GM18873 (cell line): ENCODE measurements around the gene SERPINA9.

ENCODE experiments used
- ATAC-seq: cut with Tn5 transposase; IDR thresholded peaks from one replicate; pipeline ENCODE4 v1.9.1; 2021; ENCODE audit warnings: mild to moderate bottlenecking, moderate library complexity, moderate number of reproducible peaks; ENCODE audit not compliant: unreplicated experiment, low FRiP score

The SERPINA9 gene

DNA sequence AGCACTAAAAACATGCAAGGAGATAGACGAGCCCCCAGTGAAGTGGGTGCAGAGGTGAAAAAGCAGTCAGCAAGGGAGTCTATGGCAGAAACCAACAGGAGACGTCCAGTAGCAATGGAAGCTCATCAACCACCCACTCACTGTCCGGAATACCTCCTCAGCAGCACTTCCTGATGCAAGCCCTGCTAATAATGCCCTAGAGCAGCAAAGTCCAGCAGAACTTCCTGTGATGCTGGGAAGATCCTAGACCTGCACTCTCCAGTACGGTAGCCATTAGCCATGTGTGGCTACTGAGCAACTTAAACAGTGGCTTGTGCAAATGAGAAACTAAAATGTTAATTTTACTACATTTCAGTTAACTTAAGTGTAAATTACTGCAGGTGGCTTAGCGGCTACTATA is 11.0 kb downstream of the SERPINA9 start:
- ATAC-seq: no peak

DNA sequence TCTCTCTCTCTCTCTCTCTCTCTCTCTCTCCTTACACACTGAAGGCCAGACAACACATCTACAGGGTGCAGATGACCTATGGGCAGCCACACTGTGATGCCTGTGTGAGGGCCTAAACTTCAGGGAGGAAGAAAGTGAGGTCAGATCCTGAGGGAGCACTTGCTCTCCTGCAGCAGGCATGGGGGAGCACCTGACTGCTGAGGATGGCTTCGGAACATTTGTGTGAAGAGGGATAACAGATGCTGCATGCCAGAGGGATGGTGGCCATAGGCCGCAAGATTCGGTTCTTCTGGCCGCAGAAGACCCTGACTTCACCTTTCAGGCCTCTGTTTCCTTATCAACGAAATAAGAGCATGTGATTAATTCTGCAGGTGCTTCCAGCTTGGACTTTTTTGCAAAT is 11.7 kb downstream of the SERPINA9 start:
- ATAC-seq: no peak

DNA sequence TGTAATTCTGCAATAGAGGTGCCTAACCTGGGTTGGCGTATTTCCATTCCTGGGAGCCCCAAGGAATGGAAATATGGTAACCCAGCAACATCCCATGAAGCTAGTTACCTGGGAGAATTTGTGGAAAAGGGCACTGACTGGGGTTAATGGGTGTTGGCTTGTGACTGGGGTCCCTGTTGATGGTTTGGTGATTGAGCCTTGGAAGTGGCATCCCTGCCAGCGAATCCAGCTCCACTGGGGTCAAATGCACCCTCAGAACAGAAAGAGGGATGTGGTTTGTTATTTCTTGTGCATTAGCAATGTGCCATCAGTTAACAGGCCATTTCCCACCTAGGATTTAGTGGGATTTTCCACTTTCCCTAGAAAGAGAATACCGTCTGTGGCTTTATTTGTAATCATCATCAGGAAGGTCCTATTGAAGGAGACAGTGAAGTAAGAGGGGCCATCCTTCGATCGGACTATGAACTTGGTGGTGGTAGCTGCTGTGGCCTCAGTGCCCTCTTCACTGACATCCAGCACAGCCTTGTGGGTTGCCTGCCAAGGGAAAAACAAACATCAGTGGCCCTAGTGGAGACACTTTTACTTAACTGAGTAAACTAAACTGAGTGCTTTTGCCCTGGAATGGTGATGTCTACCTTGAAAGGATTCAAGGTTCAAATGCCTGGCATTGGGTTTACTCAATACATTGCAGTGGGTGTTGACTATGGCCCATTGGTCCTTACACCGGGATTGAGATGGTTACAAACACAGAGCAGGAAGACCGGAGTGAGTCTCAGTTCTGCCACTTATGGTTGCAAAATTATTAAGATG is 13.0 kb downstream of the SERPINA9 start:
- no peak for ATAC-seq

DNA sequence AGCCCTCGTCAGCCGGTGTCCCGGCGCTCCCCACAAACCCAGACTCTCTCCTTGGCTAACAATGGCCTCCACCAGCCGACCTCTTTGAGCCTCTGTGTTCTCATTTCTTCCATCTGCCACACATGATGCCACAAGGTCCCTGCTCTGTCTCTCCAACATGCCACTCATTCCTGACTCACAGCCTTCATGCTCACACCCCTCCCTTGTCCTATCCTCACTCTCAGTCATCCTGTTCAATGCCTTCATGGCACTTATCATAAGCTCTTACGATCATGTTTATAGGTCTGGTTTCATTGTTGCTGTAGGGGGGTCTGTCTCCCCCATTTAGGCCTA is 13.8 kb downstream of the SERPINA9 start:
- ATAC-seq: no peak

DNA sequence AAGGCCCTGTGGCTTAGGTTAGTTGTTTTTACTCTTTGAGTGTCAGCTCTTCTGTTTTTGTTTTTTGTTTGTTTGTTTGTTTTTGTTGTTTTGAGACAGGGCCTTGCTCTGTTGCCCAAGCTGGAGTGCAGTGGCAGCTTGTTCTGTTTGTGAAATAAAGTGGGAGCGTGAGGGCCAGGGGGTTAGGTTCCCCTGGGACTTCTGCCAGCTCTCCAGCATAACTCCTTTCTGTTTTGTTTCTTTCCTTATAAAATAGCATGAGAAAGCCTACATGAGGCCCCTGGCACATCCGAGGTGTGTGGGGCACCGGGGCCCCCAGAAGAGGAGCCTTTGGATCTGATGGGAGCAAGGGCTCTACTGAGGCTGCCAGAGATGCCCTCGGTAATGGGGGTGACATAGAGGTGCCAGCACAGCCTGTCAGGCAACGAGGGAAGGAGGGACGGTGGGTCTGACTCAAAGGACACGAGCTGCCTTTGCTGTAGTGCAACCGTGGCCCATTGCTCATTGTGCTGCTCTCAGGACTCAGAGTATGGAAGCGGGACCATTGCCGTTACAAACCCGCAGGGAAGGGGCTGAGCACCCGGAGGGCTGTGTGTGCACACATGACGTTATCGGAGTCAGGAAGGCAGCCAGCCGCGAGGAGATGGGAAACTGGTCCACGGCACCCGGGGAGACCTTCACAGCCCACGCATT is 14.3 kb downstream of the SERPINA9 start:
- no peak for ATAC-seq

DNA sequence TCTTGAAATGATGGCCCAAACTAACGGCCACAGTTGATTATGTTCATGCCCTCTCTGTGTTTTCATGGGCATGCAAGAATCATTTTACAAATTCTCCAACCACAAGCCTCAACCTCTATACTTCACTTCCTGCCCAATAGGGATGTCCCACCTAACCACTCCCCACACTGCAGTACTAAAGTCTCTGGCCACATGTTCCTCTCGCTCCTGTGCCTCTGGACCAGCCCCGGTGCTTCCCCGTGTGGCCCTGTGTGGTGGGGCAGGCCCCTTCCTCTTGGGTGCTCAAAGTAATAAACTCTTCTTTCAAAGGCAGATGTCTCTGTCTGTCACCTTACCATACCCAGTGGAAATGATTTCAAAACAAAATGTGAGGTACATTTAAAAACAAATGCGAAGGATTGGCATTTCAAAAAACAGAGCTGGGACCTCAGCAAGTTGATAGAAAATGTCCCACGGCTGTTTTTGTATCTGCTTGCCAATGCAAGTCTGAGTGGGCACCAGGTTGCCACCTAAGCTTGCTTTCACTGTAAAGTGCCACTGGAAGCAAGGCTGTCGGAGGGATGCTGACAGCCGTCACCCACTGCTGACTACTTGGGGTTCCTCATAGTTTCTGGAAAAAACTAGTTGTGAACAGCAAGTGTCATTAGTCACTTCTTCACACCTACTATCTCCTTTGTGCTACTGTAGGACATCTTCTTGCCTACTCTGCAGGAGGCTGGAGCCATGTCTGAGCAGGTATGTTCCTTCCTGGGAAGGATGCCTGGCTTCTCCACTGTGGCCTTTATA is 15.2 kb downstream of the SERPINA9 start:
- no peak for ATAC-seq

DNA sequence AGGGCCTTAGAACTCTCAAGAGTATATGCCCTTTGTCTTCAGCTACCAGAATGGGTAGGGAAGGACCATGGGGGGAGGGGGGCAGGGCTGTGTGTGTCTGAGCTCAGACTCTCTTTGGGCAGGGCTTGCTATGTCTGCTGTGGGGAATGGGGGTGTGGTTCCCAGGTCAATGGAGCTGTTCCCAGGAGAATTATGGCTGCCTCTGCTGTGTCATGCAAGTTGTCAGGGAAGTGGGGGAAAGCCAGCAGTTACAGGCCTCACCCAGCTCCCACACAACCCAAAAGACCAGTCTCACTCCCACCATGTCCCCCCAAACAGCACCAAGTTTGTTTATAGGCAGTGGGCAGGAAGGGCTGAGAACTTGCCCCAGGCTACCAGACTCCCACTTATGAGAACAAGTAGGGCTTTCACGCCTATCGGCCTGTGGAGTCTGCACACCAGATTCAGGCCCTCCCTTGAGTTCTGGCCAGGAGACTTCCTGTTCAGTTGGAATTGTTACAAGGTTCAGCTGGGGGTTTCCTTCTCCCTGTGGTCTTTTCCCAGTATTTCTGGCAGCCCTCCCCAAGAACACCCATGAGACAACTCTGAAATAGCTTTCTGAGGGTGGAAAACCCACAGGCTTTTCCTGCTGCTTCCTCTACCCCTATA is 17.3 kb downstream of the SERPINA9 start:
- ATAC-seq: no peak

DNA sequence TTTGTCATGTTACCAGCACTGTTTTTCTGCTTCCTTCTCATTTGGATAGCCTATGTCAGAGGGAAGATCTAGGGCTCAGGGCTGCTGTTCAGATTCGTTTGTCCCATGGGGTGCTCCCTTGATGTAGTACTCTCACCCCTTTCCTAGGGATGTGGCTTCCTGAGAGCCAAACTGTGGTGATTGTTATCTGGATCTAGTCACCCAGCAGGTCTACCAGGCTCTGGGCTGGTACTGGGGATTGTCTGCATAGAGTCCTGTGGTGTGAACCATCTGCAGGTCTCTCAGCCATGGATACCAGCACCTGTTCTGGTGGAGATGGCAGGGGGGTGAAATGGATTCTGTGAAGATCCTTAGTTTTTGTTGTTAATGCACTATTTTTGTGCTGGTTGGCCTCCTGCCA is 17.9 kb downstream of the SERPINA9 start:
- no peak for ATAC-seq

DNA sequence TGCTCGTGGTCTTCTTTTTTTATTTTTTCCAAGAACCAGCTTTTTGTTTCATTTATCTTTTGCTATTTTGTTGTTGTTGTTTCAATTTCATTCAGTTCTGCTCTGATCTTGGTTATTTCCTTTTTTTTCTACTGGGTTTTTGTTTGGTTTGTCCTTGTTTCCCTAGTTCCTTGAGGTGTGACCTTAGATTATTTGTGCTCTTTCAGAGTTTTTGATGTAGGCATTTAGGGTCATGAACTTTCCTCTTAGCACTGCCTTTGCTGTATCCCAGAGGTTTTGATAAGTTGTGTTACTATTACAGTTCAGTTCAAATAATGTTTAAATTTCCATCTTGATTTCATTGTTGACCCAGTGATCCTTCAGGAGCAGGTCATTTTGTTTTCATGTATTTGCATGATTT is 20.1 kb downstream of the SERPINA9 start:
- ATAC-seq: no peak

DNA sequence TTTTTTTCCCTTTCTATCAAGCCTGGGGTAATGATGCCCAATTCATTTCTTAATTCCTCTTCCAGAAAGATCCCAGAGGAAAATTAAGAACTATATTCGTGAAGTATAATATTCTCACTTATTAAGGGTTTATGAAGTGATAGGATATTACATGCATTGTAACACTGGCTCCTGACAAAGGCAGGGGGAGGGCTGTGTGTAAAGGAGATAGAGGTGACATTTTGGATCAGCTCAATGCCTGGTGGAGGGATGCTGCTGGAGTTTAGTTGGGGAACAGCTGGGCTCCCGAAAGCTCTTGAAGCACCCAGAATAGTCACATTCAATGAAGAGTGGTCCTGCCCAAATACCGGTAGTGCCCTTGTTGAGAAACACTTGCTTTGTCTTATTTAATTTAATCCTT is 24.2 kb downstream of the SERPINA9 start:
- no peak for ATAC-seq

DNA sequence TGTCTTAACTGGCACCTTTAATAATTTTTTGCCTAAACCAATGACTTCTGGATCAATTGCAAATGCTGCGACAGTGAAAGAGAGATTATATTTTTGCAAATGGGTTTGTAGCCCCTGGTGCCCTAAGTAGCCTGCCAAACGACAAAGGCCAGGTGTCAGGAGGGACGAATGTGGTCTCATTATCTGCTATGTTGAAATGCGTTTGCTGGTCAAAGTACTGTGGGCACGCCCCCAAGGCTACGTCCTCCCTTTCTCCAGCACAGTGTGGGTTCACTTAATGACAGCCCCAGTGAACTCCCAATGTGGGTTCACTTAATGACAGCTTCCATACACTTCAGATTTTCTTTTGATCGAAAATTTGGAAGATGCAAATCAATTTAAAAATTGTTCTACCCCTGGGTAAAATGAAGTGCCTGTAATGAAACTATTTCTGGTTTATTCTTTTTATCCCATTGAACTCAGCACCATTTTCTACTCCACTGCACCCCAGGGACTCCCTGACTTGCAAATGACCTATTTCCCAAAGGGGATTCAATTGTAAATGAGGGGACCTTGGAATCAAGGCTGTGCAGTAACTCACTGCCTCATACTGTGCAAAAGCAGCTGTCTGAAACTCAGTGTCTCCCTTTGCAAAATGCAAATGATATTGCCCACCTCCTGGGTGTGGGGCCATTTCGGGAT is 24.8 kb downstream of the SERPINA9 start:
- ATAC-seq: no peak

DNA sequence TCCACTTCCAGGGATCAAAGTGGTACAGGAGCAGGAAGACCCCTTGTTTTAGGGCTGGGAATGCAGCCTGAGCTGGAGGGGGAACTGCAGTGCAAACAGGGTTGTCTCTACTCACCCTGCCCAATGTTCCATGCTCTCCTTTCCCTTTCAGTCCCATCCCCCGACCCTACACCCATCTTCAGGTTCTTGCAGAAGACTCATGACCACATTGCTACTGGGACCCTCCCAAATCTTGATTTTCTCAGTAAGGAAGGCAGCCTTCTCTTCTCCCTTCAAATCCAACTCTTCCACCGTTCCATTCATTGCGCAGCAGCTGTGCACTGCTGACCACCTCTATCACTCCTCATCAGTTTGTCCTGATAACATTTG is 25.3 kb downstream of the SERPINA9 start:
- ATAC-seq: no peak

DNA sequence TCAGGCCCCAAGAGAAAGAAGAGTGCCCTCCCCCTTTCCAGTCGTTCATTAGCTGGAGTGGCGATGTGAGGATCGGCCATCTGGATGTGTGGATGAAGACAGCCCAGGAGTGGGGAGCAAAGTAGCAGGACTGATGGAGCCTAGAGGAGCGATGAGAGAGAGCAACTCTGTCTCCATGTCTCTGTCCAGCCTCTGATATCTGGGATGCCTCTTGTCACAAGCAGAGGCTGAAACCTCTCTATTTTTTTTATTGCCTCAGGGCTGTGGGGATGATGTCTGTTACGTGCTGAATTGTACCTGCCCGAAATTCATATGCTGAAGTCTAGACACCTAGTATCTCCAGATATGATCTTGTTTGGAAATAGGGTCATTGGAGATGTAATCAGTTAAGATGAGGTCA is 26.1 kb downstream of the SERPINA9 start:
- ATAC-seq: no peak

DNA sequence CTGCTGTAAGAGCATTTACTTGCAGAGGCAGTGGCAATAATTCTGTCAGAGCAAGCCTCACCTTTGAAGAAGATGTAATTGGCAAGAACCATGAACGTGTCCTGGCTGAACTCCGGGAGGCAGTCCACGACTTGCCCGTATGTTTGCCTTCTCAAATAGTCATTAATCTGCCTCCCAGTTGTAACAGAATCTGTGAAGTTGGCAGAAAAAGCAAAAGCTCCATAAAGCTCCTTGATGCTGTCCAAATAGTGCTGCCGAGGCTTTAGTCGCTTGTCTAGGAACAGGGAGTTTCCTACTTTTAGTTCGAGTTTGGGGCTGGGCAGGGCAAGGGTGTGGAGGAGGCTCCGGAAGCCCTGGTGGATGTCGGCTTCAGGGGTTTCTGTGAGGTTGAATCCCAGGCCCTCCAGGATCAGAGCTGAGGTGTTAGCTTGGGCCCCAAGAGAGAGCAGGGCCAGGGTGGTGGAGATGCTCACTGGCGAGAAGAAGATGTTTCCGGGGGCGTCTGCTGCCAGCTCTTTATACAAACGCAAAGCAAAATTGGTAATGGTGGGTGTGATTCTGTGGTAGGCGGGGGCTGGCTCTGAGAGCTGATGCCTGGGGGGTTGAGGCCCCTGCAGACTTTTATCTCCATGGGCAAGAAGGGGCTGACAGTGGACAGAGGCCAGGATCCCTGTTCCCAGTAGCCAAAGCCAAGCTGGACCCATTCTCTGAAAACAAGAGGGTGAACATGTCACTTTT is 27.8 kb downstream of the SERPINA9 start:
- no peak for ATAC-seq

DNA sequence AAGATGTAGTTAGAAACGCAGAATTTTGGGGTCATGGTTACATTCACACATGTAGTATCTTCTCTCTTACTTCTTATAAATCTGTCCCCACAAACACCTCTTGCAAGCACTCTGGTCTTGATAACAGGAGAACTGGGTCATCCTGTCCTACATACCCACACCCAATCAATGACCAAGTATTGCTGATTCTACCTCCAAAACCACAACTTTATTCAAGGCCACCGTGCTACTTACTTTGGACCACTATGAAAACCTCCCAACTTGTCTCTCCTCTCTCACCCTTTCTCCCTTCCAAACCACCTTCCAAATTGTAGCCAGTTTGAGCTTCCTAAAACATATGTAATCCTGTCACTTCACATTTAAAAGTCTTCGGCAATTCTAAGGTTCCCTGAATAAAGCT is 28.8 kb downstream of the SERPINA9 start:
- no peak for ATAC-seq

DNA sequence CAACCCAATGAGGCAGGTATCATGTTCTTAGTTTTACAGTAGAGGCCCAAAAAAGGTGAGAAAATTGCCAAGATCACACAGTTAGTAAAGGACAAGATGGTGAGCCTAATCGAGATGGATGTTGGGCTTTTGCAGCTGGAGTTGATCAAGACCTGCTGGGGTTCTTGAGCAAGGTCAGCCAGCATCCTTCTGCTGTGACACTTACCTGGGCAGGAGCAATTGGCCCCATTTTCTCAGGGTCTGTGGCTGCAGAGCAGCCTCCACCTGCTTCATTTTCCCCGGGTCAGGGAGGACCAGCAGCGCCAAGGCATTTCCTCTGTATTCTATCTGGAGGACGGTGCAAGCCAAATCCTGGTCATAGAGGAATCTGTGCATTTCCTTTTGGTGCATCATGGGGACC is 29.9 kb downstream of the SERPINA9 start:
- no peak for ATAC-seq

DNA sequence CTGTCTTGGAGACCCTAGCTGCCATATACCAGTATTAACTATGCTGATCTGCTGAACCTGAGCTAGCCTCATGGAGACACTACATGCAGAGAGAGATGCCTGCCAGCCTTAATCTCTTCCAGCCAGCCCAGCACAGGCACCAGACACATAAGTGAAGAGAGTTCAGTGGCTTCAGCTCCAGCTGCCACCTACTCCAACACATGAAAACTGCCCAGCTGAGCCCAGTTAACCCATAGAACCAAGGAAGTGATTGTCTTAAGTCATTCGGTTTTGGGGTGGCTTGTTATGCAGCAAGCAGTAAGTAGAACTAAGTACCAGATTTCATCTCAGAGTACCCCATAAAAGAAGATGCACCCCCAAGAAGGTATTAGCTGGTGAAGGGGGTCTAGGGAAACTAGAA is 31.0 kb downstream of the SERPINA9 start:
- no peak for ATAC-seq

DNA sequence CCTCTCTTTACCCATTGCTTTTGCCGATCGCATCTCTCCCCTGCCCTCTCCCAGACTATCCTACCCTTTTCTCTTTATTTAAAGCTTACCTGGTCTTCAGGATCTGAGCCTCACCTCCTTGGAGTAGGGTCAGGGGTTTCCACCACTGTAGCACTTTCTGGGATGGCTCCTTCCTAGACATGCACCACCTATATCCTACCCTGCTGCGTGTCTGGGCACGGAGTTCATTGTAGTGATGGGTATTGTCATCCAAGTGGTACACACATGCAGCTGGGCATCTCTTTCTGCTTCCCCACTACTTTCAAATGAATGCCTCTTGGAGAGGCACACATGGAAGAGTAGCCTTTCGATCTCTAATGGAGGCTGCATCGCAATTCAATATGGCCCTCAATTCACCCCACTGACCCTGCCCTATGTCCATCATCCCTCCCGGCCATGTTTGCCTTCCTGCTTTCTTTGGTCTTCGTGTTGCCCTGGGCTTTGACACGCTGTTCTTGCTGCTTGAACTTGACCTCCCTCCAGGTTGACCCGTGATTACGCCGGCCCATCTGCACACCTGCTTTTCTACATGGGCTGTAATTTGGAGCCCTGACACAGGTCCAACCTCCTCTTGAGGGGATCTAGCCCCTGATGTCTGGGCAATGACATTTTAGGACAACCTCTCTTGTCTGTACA is 34.3 kb downstream of the SERPINA9 start:
- no peak for ATAC-seq

DNA sequence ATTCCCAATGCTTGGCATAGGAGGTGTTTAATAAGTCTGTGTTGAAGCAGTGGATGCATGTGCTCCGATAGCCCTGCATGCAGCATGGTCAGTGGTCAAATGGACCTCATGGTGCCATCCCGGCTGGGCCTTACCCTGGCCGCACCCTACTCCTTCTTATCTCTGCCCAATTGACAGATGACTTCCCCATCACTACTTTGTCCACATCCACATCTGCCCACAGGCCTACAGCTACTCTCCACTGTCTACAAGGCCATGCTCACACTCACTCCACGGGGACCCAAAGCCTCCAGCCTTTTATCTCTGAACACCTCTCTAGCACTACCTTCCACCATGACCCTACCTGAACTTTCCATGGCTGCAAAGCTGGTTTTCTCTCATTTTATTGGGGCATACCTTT is 34.9 kb downstream of the SERPINA9 start:
- ATAC-seq: no peak
